ENCODE results near the gene PTPN2. TPM values are rescaled to one million over a fixed set of nuclear protein-coding genes. Genes with fewer than 3 reads are reported as not detected.

Gene PTPN2
- total and polyA plus RNA-seq, 2 of the 4 experiments (the other 2 are of a cell fraction), result 13.2 to 30.6 TPM

- in situ Hi-C loops (cut with MboI; ENCODE audit: low sequenced_read_pairs) (loop anchor here (25.0 kb wide), 1 partner anchor 867 kb away; no protein-coding TSS in a partner anchor), dilution Hi-C loops (cut with HindIII; ENCODE audit: low sequenced_read_pairs, unreplicated experiment) (no loop called here), intact Hi-C loops (cut with micrococcal nuclease) (no loop called here)
- Histone ChIP-seq H3K4me3 (ENCODE audit: insufficient read depth, low read depth, low read length) (no peak overlapping the region), H3K9me1 (ENCODE audit: insufficient read depth, low read length) (no peaks in the 10 kb centered on the region), H2BK5ac (ENCODE audit: low read depth, low read length, poor library complexity, severe bottlenecking) (no peak overlapping the region), H3K27me3 (ENCODE audit: control insufficient read depth, insufficient read depth, low read length) (no peaks in the 10 kb centered on the region; the same call in 1 of the 2 replicates), H2BK120ac (ENCODE audit: low read depth, low read length) (no peak overlapping the region), H2AK9ac (replicated peaks; ENCODE audit: low read depth, low read length, poor library complexity) (no peak overlapping the region), H4K20me1 (ENCODE audit: insufficient read depth, low read length) (no peaks in the 10 kb centered on the region), H3K56ac (ENCODE audit: extremely low read depth, insufficient read depth, low read length) (no peak overlapping the region), H3K4me1 (ENCODE audit: control insufficient read depth, insufficient read depth, low read length) (peaks cover 3% of the 10 kb centered on the region; the same call in 1 of the 2 replicates), H2BK15ac (ENCODE audit: low read depth, low read length) (no peak overlapping the region), H3K18ac (ENCODE audit: low read depth, low read length) (no peak overlapping the region), H2AK5ac (ENCODE audit: low read depth, low read length) (no peak overlapping the region), H2AFZ (replicated peaks; ENCODE audit: low read length, poor library complexity) (no peak overlapping the region), H4K91ac (ENCODE audit: insufficient read depth, low read depth, low read length) (no peak overlapping the region), H3K79me1 (ENCODE audit: low read depth in 1 of 2, low read length in 2 of 2) (no peaks in the 10 kb centered on the region), H3K14ac (replicated peaks; ENCODE audit: low read depth, low read length) (no peak overlapping the region), H3K36me3 (ENCODE audit: control insufficient read depth, insufficient read depth, low read length) (no peaks in the 10 kb centered on the region), H4K5ac (ENCODE audit: low read depth, low read length) (no peak overlapping the region), H2BK20ac (ENCODE audit: low read depth, low read length) (no peak overlapping the region), H3K4me2 (ENCODE audit: low read depth, low read length) (no peak overlapping the region), H3K27ac (ENCODE audit: insufficient read depth, low read length) (no peak overlapping the region), H3K4ac (ENCODE audit: low read depth, low read length) (no peak overlapping the region), H3K23ac (ENCODE audit: low read depth, low read length) (no peak overlapping the region), H3K9me3 (ENCODE audit: control insufficient read depth, insufficient read depth, low read length) (no peaks in the 10 kb centered on the region), H3K9ac (ENCODE audit: low read depth, low read length) (no peak overlapping the region), H4K8ac (ENCODE audit: low read depth in 2 of 2, low read length in 2 of 2) (no peak overlapping the region)
- no TSS peak for BruUV-seq (replicated peaks)
- ChIA-PET POLR2A (ENCODE audit: unreplicated experiment) (no interaction called here), CTCF (no interaction called here)
- DNase-seq (no peak), ATAC-seq (ENCODE audit: low read depth) (no peak)
- WGBS, 2 experiments (ENCODE audit: extremely low coverage in 2 of 2, insufficient read length in 1 of 2), result 97% methylated on average over 9 of the region's 15 CpGs; no CpG with 5 or more reads in 1 of the 2 experiments
- TF ChIP-seq CHD1 (IDR thresholded peaks at IDR 0.05; ENCODE audit: low read depth, low read length), result no peak
- no peak for TF ChIP-seq POLR2A (IDR thresholded peaks at IDR 0.05; ENCODE audit: low read depth, low read length)
- no peak for TF ChIP-seq SMC3 (IDR thresholded peaks at IDR 0.05; ENCODE audit: low read depth, low read length)
- no peak for TF ChIP-seq BHLHE40 (IDR thresholded peaks at IDR 0.05; ENCODE audit: low read depth, low read length)
- TF ChIP-seq RAD21 (IDR thresholded peaks at IDR 0.05; ENCODE audit: low read length), result no peak
- TF ChIP-seq CTCF (conservative IDR thresholded peaks at IDR 0.05; ENCODE audit: low read depth, low read length), result no peak
Measured at GRCh38 chr18:12770469-12771219, 113.4 kb downstream of the PTPN2 start.
